Liver (tissue), 9 donors: ENCODE data around the gene FAXDC2. TPM values are rescaled to one million over a fixed set of nuclear protein-coding genes. Genes with fewer than 3 reads are reported as not detected.
"Not testable (repeated sequence)": the region's sequence is repeated elsewhere in the genome, so short reads cannot be mapped to it uniquely, and the experiment has no call there.

Experiments
- DNase-seq: peaks from one replicate; pipeline ENCODE4 v3.0.0-alpha.2; 2017; ENCODE audit warnings: low spot score
- H3K27ac ChIP-seq, 2 donors: one replicate each; pipeline ENCODE4 v1.7.0; 2013; ENCODE audit warnings: inconsistent platforms in 2 of 2, low read length in 2 of 2, control low read depth in 1 of 2, low read depth in 1 of 2, mild to moderate bottlenecking in 1 of 2
- H3K27me3 ChIP-seq, 4 donors: one replicate each; pipeline versions ENCODE4 v1.6.1 to v1.7.0; 2013; ENCODE audit warnings: low read length in 3 of 4, inconsistent platforms in 1 of 4, mild to moderate bottlenecking in 1 of 4, moderate library complexity in 1 of 4; ENCODE audit not compliant: control insufficient read depth in 4 of 4, insufficient read depth in 4 of 4
- H3K36me3 ChIP-seq, 4 donors: one replicate each; pipeline versions ENCODE4 v1.6.1 to v1.7.0; 2013; ENCODE audit warnings: low read length in 3 of 4, mild to moderate bottlenecking in 3 of 4, low read depth in 1 of 4, moderate library complexity in 1 of 4; ENCODE audit not compliant: control insufficient read depth in 4 of 4, insufficient read depth in 3 of 4
- H3K4me1 ChIP-seq, 4 donors: one replicate each; pipeline versions ENCODE4 v1.6.1 to v1.7.0; 2013; ENCODE audit warnings: low read length in 3 of 4, mild to moderate bottlenecking in 3 of 4, moderate library complexity in 1 of 4; ENCODE audit not compliant: control insufficient read depth in 4 of 4, insufficient read depth in 4 of 4
- H3K4me3 ChIP-seq, 3 donors: one replicate each; pipeline versions ENCODE4 v1.6.1 to v1.7.0; 2013; ENCODE audit warnings: low read length in 3 of 3, control low read depth in 1 of 3, low read depth in 1 of 3, mild to moderate bottlenecking in 1 of 3
- H3K9ac ChIP-seq, 2 donors: one replicate each; pipeline ENCODE4 v1.7.0; 2013; ENCODE audit warnings: low read length in 2 of 2, mild to moderate bottlenecking in 2 of 2, moderate library complexity in 2 of 2, control low read depth in 1 of 2, low read depth in 1 of 2
- H3K9me3 ChIP-seq, 4 donors: one replicate each; pipeline versions ENCODE4 v1.6.1 to v1.7.0; 2013; ENCODE audit warnings: low read length in 3 of 4; ENCODE audit not compliant: control insufficient read depth in 4 of 4
- EGR1 ChIP-seq, 2 donors: IDR thresholded peaks; 2 replicates each; pipeline ENCODE4 v1.6.1; 2016 to 2018; ENCODE audit warnings: antibody characterized with exemption in 2 of 2, low read depth in 2 of 2
- FOXA1 ChIP-seq: IDR thresholded peaks from 2 replicates; pipeline ENCODE4 v1.6.1; 2016; ENCODE audit warnings: antibody characterized with exemption
- FOXA2 ChIP-seq: IDR thresholded peaks from 2 replicates; pipeline ENCODE4 v1.6.1; 2016; ENCODE audit warnings: antibody characterized with exemption
- GABPA ChIP-seq, 2 donors: IDR thresholded peaks in 1 of 2; conservative IDR thresholded peaks in 1 of 2; 2 replicates each; pipeline ENCODE4 v1.6.1; 2016; ENCODE audit warnings: antibody characterized with exemption in 2 of 2, mild to moderate bottlenecking in 1 of 2, moderate library complexity in 1 of 2
- HNF4A ChIP-seq, 2 donors: conservative IDR thresholded peaks; 2 replicates each; pipeline ENCODE4 v1.6.1; 2016; ENCODE audit warnings: antibody characterized with exemption in 2 of 2, mild to moderate bottlenecking in 2 of 2
- HNF4G ChIP-seq: IDR thresholded peaks from 2 replicates; pipeline ENCODE4 v1.6.1; 2016; ENCODE audit warnings: antibody characterized with exemption
- JUND ChIP-seq, 2 donors: IDR thresholded peaks; 2 replicates each; pipeline ENCODE4 v1.6.1; 2016; ENCODE audit warnings: antibody characterized with exemption in 2 of 2
- NR2F2 ChIP-seq: IDR thresholded peaks from 2 replicates; pipeline ENCODE4 v1.6.1; 2016; ENCODE audit warnings: antibody characterized with exemption
- RAD21 ChIP-seq, 2 donors: IDR thresholded peaks; 2 replicates each; pipeline ENCODE4 v1.6.1; 2016; ENCODE audit warnings: antibody characterized with exemption in 2 of 2, mild to moderate bottlenecking in 2 of 2
- RXRA ChIP-seq, 2 donors: IDR thresholded peaks; 2 replicates each; pipeline ENCODE4 v1.6.1; 2017 to 2018; ENCODE audit warnings: antibody characterized with exemption in 2 of 2, mild to moderate bottlenecking in 1 of 2
- SP1 ChIP-seq: IDR thresholded peaks from 2 replicates; pipeline ENCODE4 v1.6.1; 2018; ENCODE audit warnings: antibody characterized with exemption, mild to moderate bottlenecking
- TAF1 ChIP-seq: conservative IDR thresholded peaks from 2 replicates; pipeline ENCODE4 v1.6.1; 2016; ENCODE audit warnings: antibody characterized with exemption, mild to moderate bottlenecking
- YY1 ChIP-seq: IDR thresholded peaks from 2 replicates; pipeline ENCODE4 v1.6.1; 2016; ENCODE audit warnings: antibody characterized with exemption, mild to moderate bottlenecking
- WGBS: extraction: QIAGEN DNeasy Blood & Tissue Kit; methylation state at CpG from one replicate; pipeline ENCODE4 v1.1.7; 2013; 5-methylcytosine and 5-hydroxymethylcytosine counted together
- polyA plus RNA-seq, 2 donors: library from polyadenylated mRNA; stranded (reverse) in 1 of 2; unstranded in 1 of 2; fragments of 200-250 nt in 1 of 2; fragments of >200 nt in 1 of 2; fragmentation: Nextera tagmentation in 1 of 2; extraction: Ambion mirVana in 1 of 2; gene quantifications; one replicate each; pipeline versions ENCODE4 v1.2.1 to v1.2.3, GENCODE V29; 2013 to 2015
- total RNA-seq, 2 donors: library from RNA; depleted of rRNA; stranded (reverse); fragments of >200 nt; gene quantifications; one replicate each; pipeline ENCODE4 v1.2.3, GENCODE V29; 2014
- TF ChIP-seq, protein P1 (sequence below): IDR thresholded peaks from 2 replicates; pipeline ENCODE4 v1.6.1; 2016; ENCODE audit warnings: antibody characterized with exemption
- TF ChIP-seq, protein P2 (sequence below): fragments of 150-350 bp; IDR thresholded peaks from 2 replicates; pipeline ENCODE4 v1.5.1; 2017; ENCODE audit warnings: improper control_type of control experiment, low read depth, low read length; ENCODE audit not compliant: missing input control
- TF ChIP-seq, protein P3 (sequence below): IDR thresholded peaks from 2 replicates; pipeline ENCODE4 v1.6.1; 2016; ENCODE audit warnings: antibody characterized with exemption
- TF ChIP-seq, protein P4 (sequence below): IDR thresholded peaks from 2 replicates; pipeline ENCODE4 v1.6.1; 2016; ENCODE audit warnings: antibody characterized with exemption, mild to moderate bottlenecking
- TF ChIP-seq, protein P5 (sequence below): IDR thresholded peaks from 2 replicates; pipeline ENCODE4 v1.6.1; 2016; ENCODE audit warnings: antibody characterized with exemption
- donor health status: healthy.
- donor health status: healthy.
- donor health status: healthy.
- donor health status: healthy.
- donor health status: healthy.

FAXDC2 gene
- total and polyA plus RNA-seq, 4 donors, result 27.5 to 110 (median 64.5) TPM

DNA sequence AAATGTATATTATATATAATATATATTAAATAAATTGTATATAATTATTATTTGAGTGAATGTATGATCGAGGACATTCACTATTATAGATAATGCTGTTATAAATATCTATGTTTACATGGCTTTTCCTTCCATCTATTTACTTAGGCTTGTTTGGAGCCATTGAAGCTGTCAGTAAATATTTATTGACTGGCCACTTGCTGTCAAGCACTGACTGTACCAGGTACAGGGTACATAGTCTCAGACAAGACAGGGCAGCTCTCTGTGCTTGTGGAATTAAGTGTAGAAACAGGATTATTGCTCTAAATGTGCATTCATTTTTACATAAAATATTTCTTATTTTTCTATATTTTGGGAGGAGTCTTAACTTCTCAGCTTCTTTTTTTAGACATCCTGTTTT lies 16.4 kb downstream of the FAXDC2 start:
- no peaks in the 10 kb centered on the region for H3K27me3 ChIP-seq
- H3K27ac ChIP-seq, result peak overlapping the region; percentile 86 to 94
- TF ChIP-seq TAF1, result peak; percentile 63
- TF ChIP-seq, protein P1, sequence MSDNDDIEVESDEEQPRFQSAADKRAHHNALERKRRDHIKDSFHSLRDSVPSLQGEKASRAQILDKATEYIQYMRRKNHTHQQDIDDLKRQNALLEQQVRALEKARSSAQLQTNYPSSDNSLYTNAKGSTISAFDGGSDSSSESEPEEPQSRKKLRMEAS, result peak; percentile 25
- TF ChIP-seq SP1, result peak; percentile 34
- TF ChIP-seq, protein P2, sequence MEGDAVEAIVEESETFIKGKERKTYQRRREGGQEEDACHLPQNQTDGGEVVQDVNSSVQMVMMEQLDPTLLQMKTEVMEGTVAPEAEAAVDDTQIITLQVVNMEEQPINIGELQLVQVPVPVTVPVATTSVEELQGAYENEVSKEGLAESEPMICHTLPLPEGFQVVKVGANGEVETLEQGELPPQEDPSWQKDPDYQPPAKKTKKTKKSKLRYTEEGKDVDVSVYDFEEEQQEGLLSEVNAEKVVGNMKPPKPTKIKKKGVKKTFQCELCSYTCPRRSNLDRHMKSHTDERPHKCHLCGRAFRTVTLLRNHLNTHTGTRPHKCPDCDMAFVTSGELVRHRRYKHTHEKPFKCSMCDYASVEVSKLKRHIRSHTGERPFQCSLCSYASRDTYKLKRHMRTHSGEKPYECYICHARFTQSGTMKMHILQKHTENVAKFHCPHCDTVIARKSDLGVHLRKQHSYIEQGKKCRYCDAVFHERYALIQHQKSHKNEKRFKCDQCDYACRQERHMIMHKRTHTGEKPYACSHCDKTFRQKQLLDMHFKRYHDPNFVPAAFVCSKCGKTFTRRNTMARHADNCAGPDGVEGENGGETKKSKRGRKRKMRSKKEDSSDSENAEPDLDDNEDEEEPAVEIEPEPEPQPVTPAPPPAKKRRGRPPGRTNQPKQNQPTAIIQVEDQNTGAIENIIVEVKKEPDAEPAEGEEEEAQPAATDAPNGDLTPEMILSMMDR, result no peak
- no peak for TF ChIP-seq NR2F2
- TF ChIP-seq RXRA (IDR thresholded peaks at IDR 0.05), result peak; percentile 24 to 72
- TF ChIP-seq FOXA1, result peak; percentile 92
- TF ChIP-seq, protein P3, sequence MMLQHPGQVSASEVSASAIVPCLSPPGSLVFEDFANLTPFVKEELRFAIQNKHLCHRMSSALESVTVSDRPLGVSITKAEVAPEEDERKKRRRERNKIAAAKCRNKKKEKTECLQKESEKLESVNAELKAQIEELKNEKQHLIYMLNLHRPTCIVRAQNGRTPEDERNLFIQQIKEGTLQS, result no peak
- peak; percentile 47 for TF ChIP-seq YY1
- peak; percentile 41 for TF ChIP-seq HNF4G
- TF ChIP-seq, protein P4, sequence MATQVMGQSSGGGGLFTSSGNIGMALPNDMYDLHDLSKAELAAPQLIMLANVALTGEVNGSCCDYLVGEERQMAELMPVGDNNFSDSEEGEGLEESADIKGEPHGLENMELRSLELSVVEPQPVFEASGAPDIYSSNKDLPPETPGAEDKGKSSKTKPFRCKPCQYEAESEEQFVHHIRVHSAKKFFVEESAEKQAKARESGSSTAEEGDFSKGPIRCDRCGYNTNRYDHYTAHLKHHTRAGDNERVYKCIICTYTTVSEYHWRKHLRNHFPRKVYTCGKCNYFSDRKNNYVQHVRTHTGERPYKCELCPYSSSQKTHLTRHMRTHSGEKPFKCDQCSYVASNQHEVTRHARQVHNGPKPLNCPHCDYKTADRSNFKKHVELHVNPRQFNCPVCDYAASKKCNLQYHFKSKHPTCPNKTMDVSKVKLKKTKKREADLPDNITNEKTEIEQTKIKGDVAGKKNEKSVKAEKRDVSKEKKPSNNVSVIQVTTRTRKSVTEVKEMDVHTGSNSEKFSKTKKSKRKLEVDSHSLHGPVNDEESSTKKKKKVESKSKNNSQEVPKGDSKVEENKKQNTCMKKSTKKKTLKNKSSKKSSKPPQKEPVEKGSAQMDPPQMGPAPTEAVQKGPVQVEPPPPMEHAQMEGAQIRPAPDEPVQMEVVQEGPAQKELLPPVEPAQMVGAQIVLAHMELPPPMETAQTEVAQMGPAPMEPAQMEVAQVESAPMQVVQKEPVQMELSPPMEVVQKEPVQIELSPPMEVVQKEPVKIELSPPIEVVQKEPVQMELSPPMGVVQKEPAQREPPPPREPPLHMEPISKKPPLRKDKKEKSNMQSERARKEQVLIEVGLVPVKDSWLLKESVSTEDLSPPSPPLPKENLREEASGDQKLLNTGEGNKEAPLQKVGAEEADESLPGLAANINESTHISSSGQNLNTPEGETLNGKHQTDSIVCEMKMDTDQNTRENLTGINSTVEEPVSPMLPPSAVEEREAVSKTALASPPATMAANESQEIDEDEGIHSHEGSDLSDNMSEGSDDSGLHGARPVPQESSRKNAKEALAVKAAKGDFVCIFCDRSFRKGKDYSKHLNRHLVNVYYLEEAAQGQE, result no peak
- no peak for TF ChIP-seq EGR1 (IDR thresholded peaks at IDR 0.05; ENCODE audit: low read depth in 2 of 2)
- peak; percentile 96 for TF ChIP-seq FOXA2
- TF ChIP-seq JUND (IDR thresholded peaks at IDR 0.05), result peak in 1 of 2 donors; percentile 40
- TF ChIP-seq HNF4A (conservative IDR thresholded peaks at IDR 0.05), result peak; percentile 90 to 93
- no peak for TF ChIP-seq GABPA (IDR thresholded peaks at IDR 0.05 in 1 of 2, conservative IDR thresholded peaks at IDR 0.05 in 1 of 2)
- TF ChIP-seq, protein P5, sequence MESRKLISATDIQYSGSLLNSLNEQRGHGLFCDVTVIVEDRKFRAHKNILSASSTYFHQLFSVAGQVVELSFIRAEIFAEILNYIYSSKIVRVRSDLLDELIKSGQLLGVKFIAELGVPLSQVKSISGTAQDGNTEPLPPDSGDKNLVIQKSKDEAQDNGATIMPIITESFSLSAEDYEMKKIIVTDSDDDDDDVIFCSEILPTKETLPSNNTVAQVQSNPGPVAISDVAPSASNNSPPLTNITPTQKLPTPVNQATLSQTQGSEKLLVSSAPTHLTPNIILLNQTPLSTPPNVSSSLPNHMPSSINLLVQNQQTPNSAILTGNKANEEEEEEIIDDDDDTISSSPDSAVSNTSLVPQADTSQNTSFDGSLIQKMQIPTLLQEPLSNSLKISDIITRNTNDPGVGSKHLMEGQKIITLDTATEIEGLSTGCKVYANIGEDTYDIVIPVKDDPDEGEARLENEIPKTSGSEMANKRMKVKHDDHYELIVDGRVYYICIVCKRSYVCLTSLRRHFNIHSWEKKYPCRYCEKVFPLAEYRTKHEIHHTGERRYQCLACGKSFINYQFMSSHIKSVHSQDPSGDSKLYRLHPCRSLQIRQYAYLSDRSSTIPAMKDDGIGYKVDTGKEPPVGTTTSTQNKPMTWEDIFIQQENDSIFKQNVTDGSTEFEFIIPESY, result peak; percentile 29
- TF ChIP-seq RAD21 (IDR thresholded peaks at IDR 0.05), result peak; percentile 27 to 32
- 41% methylated on average over 1 of the region's 1 CpG for WGBS
- H3K9me3 ChIP-seq, result no peaks in the 10 kb centered on the region
- peaks cover 3 to 19% (median 16%) of the 10 kb centered on the region in 4 donors for H3K36me3 ChIP-seq
- DNase-seq, result no peak
- H3K4me3 ChIP-seq, result peak overlapping the region; percentile 34 to 83 (median 81)
- peaks cover 17 to 34% (median 22%) of the 10 kb centered on the region in 4 donors for H3K4me1 ChIP-seq
- peak overlapping the region in 1 of 2 donors; percentile 88 for H3K9ac ChIP-seq

DNA sequence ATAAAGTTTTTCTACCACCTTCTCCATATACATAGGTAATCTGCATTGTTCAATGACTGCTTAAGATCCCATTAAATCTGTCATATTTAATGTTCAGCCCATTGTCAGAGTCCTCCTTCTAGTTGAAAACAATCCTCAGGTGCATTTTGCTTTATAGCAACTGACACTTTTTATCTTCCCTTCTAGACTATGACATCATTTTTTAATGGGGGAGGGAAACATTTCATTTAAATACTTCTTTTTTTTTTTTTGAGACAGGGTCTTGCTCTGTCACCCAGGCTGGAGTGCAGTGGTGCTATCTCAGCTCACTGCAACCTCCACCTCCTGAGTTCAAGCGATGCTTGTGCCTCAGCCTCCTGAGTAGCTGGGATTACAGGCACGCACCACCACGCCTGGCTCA lies 17.6 kb downstream of the FAXDC2 start:
- not testable (repeated sequence) for H3K9ac ChIP-seq, H3K9me3 ChIP-seq, H3K27ac ChIP-seq, H3K4me3 ChIP-seq, H3K27me3 ChIP-seq, DNase-seq
- WGBS, result 98% methylated on average over 3 of the region's 3 CpGs
- Histone ChIP-seq H3K4me1 (peaks cover 17 to 29% (median 19%) of the 10 kb centered on the region in 4 donors), H3K36me3 (peaks cover 3 to 24% (median 17%) of the 10 kb centered on the region in 4 donors)
